ENCODE measurements around the gene RABAC1.

DNA sequence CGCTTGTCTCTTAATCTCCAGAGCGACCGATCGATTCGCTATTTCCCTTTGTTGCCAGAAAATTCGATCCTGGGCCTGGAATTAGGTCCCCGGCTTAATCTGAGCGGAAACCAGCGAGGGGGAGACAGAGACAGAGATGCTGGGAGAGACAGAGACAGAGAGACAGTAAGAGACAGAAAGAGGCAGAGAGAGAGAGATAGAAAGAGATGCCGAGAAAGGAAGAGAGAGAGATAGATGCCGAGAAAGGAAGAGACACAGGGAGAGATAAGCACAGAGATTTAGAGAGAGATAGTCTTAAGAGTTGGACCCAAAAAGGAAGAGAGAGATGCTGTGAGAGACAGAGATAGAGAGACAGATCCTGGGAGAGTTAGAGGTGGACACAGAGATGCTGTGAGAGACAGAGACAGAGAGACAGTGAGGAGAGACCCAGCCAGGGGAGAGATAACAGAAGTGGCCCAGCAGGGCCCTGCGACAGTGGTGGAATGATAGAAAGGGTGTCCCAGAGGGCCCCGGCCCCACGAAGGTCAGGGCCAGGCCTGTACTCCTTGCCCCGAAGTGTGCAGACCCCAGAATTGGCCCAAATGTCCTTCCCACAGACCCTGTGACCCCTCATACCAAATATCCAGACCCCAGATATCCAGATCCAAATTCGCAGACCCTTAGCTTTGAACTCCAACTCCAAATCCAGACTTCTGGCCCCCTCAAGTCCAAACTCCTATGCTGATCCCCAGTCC is 32.2 kb downstream of the RABAC1 start:
- TF ChIP-seq, protein P1, sequence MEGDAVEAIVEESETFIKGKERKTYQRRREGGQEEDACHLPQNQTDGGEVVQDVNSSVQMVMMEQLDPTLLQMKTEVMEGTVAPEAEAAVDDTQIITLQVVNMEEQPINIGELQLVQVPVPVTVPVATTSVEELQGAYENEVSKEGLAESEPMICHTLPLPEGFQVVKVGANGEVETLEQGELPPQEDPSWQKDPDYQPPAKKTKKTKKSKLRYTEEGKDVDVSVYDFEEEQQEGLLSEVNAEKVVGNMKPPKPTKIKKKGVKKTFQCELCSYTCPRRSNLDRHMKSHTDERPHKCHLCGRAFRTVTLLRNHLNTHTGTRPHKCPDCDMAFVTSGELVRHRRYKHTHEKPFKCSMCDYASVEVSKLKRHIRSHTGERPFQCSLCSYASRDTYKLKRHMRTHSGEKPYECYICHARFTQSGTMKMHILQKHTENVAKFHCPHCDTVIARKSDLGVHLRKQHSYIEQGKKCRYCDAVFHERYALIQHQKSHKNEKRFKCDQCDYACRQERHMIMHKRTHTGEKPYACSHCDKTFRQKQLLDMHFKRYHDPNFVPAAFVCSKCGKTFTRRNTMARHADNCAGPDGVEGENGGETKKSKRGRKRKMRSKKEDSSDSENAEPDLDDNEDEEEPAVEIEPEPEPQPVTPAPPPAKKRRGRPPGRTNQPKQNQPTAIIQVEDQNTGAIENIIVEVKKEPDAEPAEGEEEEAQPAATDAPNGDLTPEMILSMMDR (IDR thresholded peaks at IDR 0.05) = no peak
- no peak for TF ChIP-seq POLR2A (IDR thresholded peaks at IDR 0.05)

All from tibial nerve (tissue), 3 donors.